ENCODE measurements around the gene RAB9A. TPM values are rescaled to one million over a fixed set of nuclear protein-coding genes. Genes with fewer than 3 reads are reported as not detected.

The RAB9A gene
- total and polyA plus RNA-seq, 10 of the 15 experiments (the other 5 are each of a cell fraction or from before 2014, with no cell fraction given), result 42.1 to 142 (median 49.9) TPM

- TF ChIP-seq NBN (IDR thresholded peaks at IDR 0.05) (0 out of 2 replicates have a peak, but pooled peaks have one; percentile 14), NFYA (IDR thresholded peaks at IDR 0.05; ENCODE audit: borderline replicate concordance, low read depth, low read length) (no peak)
Measured at GRCh38 chrX:13689741-13690211, 848 bp downstream of the RAB9A start (continued).

- peak overlapping the region; percentile 84 for H3K4me3 ChIP-seq
- SMC1A ChIA-PET (ENCODE audit: uncharacterized antibody, unreplicated experiment), result interaction anchor here (0.5 to 13.8 kb wide), 11 partner anchors 11 to 572 kb away, joined by 3 to 198 read pairs (median 7); partner anchors contain the start of genes OFD1 and TRAPPC2
Measured at GRCh38 chrX:13690836-13691235, 1.9 kb downstream of the RAB9A start.

More at GRCh38 chrX:13690836-13691235, 1.9 kb downstream of the RAB9A start:
- intact Hi-C loops (cut with micrococcal nuclease; ENCODE audit: unreplicated experiment) (loop anchor here (1.0 to 10.0 kb wide), 3 partner anchors 22 to 736 kb away; partner anchors contain the start of genes OFD1 and TRAPPC2), in situ Hi-C loops (cut with MboI) (no loop called here)
- peak overlapping the region; percentile 75 for H3K4me2 ChIP-seq (ENCODE audit: control insufficient read depth, insufficient read depth)
- RAD21 ChIA-PET (ENCODE audit: unreplicated experiment), result interaction anchor here (0.7 to 11.4 kb wide), 8 partner anchors 20 to 744 kb away, joined by 3 to 201 read pairs (median 24); partner anchors contain the start of genes OFD1 and TRAPPC2
- H2AFZ ChIP-seq (ENCODE audit: control insufficient read depth, low read depth, low read length), result no peak overlapping the region
- peaks cover 71% of the 10 kb centered on the region for H3K79me2 ChIP-seq (ENCODE audit: control insufficient read depth, insufficient read depth, low read length)
- H3K36me3 ChIP-seq (ENCODE audit: control insufficient read depth in 2 of 2, insufficient read depth in 2 of 2, low read length in 1 of 2), result no peaks in the 10 kb centered on the region
- 0 out of 2 replicates have a peak, but pooled peaks cover 2% of the 10 kb centered on the region for H4K20me1 ChIP-seq (ENCODE audit: control insufficient read depth, insufficient read depth)
- WGBS (ENCODE audit: insufficient coverage, insufficient replicate concordance, low lambda C conversion rate, missing lambda C conversion rate), result 2% methylated on average over 3 of the region's 3 CpGs
- ATAC-seq (peak; percentile 11), FAIRE-seq (no peak), DNase-seq (ENCODE audit: low read depth, low spot score) (no peak)
- H3K9me3 ChIP-seq (replicated peaks; ENCODE audit: control insufficient read depth, insufficient read depth, low read length), result no peaks in the 10 kb centered on the region; the same call in 2 of the 3 replicates
- no peaks in the 10 kb centered on the region for H3K27me3 ChIP-seq (replicated peaks in 1 of 2; ENCODE audit: control insufficient read depth in 2 of 2, insufficient read depth in 2 of 2, low read length in 1 of 2)
- peak overlapping the region; percentile 93 for H3K9ac ChIP-seq (ENCODE audit: control insufficient read depth, insufficient read depth, low read length)
- CTCF ChIA-PET, result interaction anchor here (0.7 to 10.2 kb wide), 13 partner anchors 28 to 744 kb away, joined by 3 to 89 read pairs (median 4); partner anchors contain the start of genes OFD1 and TRAPPC2
- H3K4me1 ChIP-seq (ENCODE audit: control insufficient read depth, insufficient read depth, low read length), result peaks cover 19% of the 10 kb centered on the region
- peak overlapping the region; percentile 91 for H3K27ac ChIP-seq (ENCODE audit: control insufficient read depth, insufficient read depth)
- POLR2A ChIA-PET, result interaction anchor here (0.6 to 10.2 kb wide), 3 partner anchors 14 to 44 kb away, joined by 4 to 130 read pairs (median 8); partner anchors contain the start of genes OFD1 and TRAPPC2
- no TSS peak for BruUV-seq (replicated peaks)
- TF ChIP-seq CREB1 (IDR thresholded peaks at IDR 0.05; ENCODE audit: low read depth) (no peak), MEF2A (IDR thresholded peaks at IDR 0.05; ENCODE audit: insufficient read depth, low read depth, low read length) (no peak), RAD21 (IDR thresholded peaks at IDR 0.05; ENCODE audit: insufficient read depth, low read depth, low read length) (peak; percentile 57), SMC3 (IDR thresholded peaks at IDR 0.05; ENCODE audit: borderline replicate concordance, low read length) (peak; percentile 20; the same call in 1 of the 2 replicates)
- TF ChIP-seq, protein P1, sequence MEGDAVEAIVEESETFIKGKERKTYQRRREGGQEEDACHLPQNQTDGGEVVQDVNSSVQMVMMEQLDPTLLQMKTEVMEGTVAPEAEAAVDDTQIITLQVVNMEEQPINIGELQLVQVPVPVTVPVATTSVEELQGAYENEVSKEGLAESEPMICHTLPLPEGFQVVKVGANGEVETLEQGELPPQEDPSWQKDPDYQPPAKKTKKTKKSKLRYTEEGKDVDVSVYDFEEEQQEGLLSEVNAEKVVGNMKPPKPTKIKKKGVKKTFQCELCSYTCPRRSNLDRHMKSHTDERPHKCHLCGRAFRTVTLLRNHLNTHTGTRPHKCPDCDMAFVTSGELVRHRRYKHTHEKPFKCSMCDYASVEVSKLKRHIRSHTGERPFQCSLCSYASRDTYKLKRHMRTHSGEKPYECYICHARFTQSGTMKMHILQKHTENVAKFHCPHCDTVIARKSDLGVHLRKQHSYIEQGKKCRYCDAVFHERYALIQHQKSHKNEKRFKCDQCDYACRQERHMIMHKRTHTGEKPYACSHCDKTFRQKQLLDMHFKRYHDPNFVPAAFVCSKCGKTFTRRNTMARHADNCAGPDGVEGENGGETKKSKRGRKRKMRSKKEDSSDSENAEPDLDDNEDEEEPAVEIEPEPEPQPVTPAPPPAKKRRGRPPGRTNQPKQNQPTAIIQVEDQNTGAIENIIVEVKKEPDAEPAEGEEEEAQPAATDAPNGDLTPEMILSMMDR (IDR thresholded peaks at IDR 0.05 in 2 of 3, conservative IDR thresholded peaks at IDR 0.05 in 1 of 3; ENCODE audit: control insufficient read depth in 2 of 3, extremely low read depth in 1 of 3, insufficient read depth in 1 of 3, low read depth in 3 of 3, low read length in 3 of 3), result peak; percentile 31 to 42 (median 41)
